Measurements from ENCODE around the gene ACTR3. TPM values are rescaled to one million over a fixed set of nuclear protein-coding genes. Genes with fewer than 3 reads are reported as not detected.

The ACTR3 gene
- total and polyA plus RNA-seq, 2 donors from 2014 or later: 69.3 to 265 TPM

DNA sequence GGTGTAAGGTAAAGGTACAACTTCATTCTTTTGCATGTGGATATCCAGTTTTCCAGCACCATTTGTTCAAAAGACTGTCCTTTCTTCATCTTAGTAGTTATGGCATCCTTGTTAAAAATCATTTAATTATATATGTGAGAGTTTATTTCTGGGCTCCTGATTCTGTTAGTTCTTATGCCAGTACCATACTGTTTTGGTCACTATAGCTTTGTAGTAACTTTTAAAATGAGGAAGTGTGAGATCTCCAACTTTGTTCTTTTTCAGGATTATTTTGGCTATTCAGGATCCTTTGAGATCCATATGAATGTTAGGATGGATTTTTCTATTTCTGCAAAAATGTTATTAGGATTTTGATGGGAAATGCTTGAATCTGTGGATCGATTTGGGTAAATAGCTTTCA is 16.8 kb downstream of the ACTR3 start:
- Histone ChIP-seq H3K36me3 (ENCODE audit: control insufficient read depth in 2 of 3, insufficient read depth in 3 of 3, low read length in 3 of 3) (no peaks in the 10 kb centered on the region), H3K9me3 (ENCODE audit: control insufficient read depth in 2 of 3, insufficient read depth in 1 of 3, low read length in 3 of 3) (peaks cover 0 to 2% (median 0%) of the 10 kb centered on the region in 3 donors), H3K4me3 (ENCODE audit: low read length in 3 of 3) (no peak overlapping the region), H3K27me3 (ENCODE audit: control insufficient read depth, insufficient read depth, low read length) (no peaks in the 10 kb centered on the region), H3K27ac (ENCODE audit: low read depth in 2 of 2, low read length in 2 of 2) (no peak overlapping the region), H3K9ac (ENCODE audit: low read length in 3 of 3) (no peak overlapping the region), H3K4me1 (ENCODE audit: control insufficient read depth in 2 of 3, insufficient read depth in 2 of 3, low read depth in 1 of 3, low read length in 3 of 3) (peaks cover 0 to 17% (median 5%) of the 10 kb centered on the region in 3 donors)
- FAIRE-seq (no peak), DNase-seq (no peak)
- intact Hi-C loops (cut with DNase I): no loop called here
- TF ChIP-seq, protein P1, sequence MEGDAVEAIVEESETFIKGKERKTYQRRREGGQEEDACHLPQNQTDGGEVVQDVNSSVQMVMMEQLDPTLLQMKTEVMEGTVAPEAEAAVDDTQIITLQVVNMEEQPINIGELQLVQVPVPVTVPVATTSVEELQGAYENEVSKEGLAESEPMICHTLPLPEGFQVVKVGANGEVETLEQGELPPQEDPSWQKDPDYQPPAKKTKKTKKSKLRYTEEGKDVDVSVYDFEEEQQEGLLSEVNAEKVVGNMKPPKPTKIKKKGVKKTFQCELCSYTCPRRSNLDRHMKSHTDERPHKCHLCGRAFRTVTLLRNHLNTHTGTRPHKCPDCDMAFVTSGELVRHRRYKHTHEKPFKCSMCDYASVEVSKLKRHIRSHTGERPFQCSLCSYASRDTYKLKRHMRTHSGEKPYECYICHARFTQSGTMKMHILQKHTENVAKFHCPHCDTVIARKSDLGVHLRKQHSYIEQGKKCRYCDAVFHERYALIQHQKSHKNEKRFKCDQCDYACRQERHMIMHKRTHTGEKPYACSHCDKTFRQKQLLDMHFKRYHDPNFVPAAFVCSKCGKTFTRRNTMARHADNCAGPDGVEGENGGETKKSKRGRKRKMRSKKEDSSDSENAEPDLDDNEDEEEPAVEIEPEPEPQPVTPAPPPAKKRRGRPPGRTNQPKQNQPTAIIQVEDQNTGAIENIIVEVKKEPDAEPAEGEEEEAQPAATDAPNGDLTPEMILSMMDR (IDR thresholded peaks at IDR 0.05; ENCODE audit: borderline replicate concordance, extremely low read depth, insufficient read depth): no peak

DNA sequence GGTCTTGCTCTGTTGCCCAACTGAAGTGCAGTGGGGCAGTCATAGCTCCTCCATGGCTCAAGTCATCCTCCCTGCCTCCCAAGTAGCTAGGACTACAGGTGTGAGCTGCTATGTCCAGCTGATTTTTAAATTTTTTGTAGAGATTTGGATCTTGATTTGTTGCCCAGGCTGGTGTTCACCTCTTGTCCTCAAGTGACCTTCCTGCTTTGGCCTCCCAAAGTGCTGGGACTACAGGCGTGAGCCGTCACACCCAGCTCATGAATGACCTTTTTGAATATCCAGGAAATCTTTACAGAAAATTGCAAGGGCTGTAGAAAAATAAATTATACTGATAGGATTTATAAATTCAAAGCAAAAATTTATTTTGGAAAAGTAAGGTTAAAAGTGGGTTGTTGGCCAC is 17.4 kb downstream of the ACTR3 start:
- Histone ChIP-seq H3K27me3 (ENCODE audit: control insufficient read depth, insufficient read depth, low read length) (no peaks in the 10 kb centered on the region), H3K36me3 (ENCODE audit: control insufficient read depth in 2 of 3, insufficient read depth in 3 of 3, low read length in 3 of 3) (no peaks in the 10 kb centered on the region), H3K9ac (ENCODE audit: low read length in 3 of 3) (no peak overlapping the region), H3K4me1 (ENCODE audit: control insufficient read depth in 2 of 3, insufficient read depth in 2 of 3, low read depth in 1 of 3, low read length in 3 of 3) (peaks cover 0 to 17% (median 5%) of the 10 kb centered on the region in 3 donors), H3K9me3 (ENCODE audit: control insufficient read depth in 2 of 3, insufficient read depth in 1 of 3, low read length in 3 of 3) (peaks cover 0 to 2% (median 0%) of the 10 kb centered on the region in 3 donors), H3K4me3 (ENCODE audit: low read length in 3 of 3) (no peak overlapping the region), H3K27ac (ENCODE audit: low read depth in 2 of 2, low read length in 2 of 2) (no peak overlapping the region)
- DNase-seq (no peak), FAIRE-seq (no peak)
- intact Hi-C loops (cut with DNase I): no loop called here
- TF ChIP-seq, protein P1 (IDR thresholded peaks at IDR 0.05; ENCODE audit: borderline replicate concordance, extremely low read depth, insufficient read depth): no peak

DNA sequence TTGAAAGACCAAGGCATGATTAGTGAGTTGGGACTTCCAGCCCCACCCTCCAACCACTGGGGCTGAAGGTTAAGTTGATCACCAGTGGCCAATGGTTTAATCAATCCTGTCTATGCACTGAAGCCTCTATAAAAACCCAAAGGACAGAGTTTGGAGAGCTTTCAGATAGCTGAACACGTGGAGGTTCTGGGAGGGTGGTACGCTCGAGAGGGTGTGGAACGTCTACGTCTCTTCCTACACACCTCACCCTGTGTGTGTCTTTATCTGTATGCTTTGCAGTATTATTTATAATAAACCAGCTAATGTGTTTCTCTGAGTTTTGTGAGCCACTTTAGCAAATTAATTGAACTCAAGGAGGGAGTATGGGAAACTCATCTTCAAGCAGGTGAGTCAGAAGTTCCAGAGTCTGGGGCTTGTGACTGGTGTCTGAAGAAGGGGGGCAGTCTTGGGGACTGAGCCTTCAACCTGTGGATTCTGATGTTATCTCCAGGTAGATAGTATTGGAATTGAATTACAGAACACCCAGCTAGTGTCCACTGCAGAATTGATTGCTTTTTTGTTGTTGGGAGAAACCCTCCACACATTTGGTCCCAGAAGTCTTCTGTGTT is 20.3 kb downstream of the ACTR3 start:
- TF ChIP-seq, protein P1 (IDR thresholded peaks at IDR 0.05; ENCODE audit: borderline replicate concordance, extremely low read depth, insufficient read depth): no peak
- Histone ChIP-seq H3K36me3 (ENCODE audit: control insufficient read depth in 2 of 3, insufficient read depth in 3 of 3, low read length in 3 of 3) (peaks cover 0 to 4% (median 1%) of the 10 kb centered on the region in 3 donors), H3K27ac (ENCODE audit: low read depth in 2 of 2, low read length in 2 of 2) (no peak overlapping the region), H3K27me3 (ENCODE audit: control insufficient read depth, insufficient read depth, low read length) (no peaks in the 10 kb centered on the region), H3K9me3 (ENCODE audit: control insufficient read depth in 2 of 3, insufficient read depth in 1 of 3, low read length in 3 of 3) (peaks cover 0 to 2% (median 0%) of the 10 kb centered on the region in 3 donors), H3K4me3 (ENCODE audit: low read length in 3 of 3) (no peak overlapping the region), H3K9ac (ENCODE audit: low read length in 3 of 3) (no peak overlapping the region), H3K4me1 (ENCODE audit: control insufficient read depth in 2 of 3, insufficient read depth in 2 of 3, low read depth in 1 of 3, low read length in 3 of 3) (peaks cover 0 to 14% (median 3%) of the 10 kb centered on the region in 3 donors)
- no peak for FAIRE-seq
- DNase-seq: no peak
- intact Hi-C loops (cut with DNase I): no loop called here
